ENCODE data around the gene PHF14. TPM values are rescaled to one million over a fixed set of nuclear protein-coding genes. Genes with fewer than 3 reads are reported as not detected.

Gene PHF14
- total and polyA plus RNA-seq, 2 donors (not counting 1 experiment from before 2014, with no cell fraction given) = 9.6 to 43.7 TPM

- no peaks in the 10 kb centered on the region for H3K79me2 ChIP-seq (ENCODE audit: control insufficient read depth, insufficient read depth, low read length)
- H3K4me2 ChIP-seq (replicated peaks; ENCODE audit: low read depth, low read length, poor library complexity, severe bottlenecking) = no peak overlapping the region
- CTCF ChIA-PET = no interaction called here
- no peak overlapping the region for H3K9ac ChIP-seq (ENCODE audit: low read length)
- 78% methylated on average over 3 of the region's 6 CpGs for WGBS (ENCODE audit: insufficient coverage)
- Mint-ChIP-seq H3K27ac (no peak overlapping the region), H3K9me3 (ENCODE audit: insufficient read depth) (peaks cover 4% of the 10 kb centered on the region), H3K4me3 (no peak overlapping the region), H3K4me1 (no peaks in the 10 kb centered on the region), H3K27me3 (no peaks in the 10 kb centered on the region)
- no peak for TF ChIP-seq EZH2 (IDR thresholded peaks at IDR 0.05; ENCODE audit: borderline replicate concordance, insufficient read depth, low read depth, low read length, poor library complexity, severe bottlenecking)
- no peak for TF ChIP-seq CTCF (IDR thresholded peaks at IDR 0.05)
- H3K36me3 ChIP-seq (replicated peaks in 1 of 2; ENCODE audit: control extremely low read depth in 1 of 2, control insufficient read depth in 1 of 2, extremely low read depth in 1 of 2, insufficient read depth in 2 of 2, low read length in 1 of 2) = no peaks in the 10 kb centered on the region
- no peaks in the 10 kb centered on the region for H3K4me1 ChIP-seq (ENCODE audit: control insufficient read depth in 2 of 2, insufficient read depth in 2 of 2, low read length in 2 of 2)
- no peaks in the 10 kb centered on the region for H4K20me1 ChIP-seq (ENCODE audit: control insufficient read depth, insufficient read depth, low read length, poor library complexity, severe bottlenecking)
- no peak overlapping the region for H2AFZ ChIP-seq (ENCODE audit: insufficient read depth, low read depth, low read length, poor library complexity, severe bottlenecking)
- H3K27ac ChIP-seq (ENCODE audit: low read length in 2 of 2) = no peak overlapping the region
- intact Hi-C loops (cut with micrococcal nuclease) = no loop called here
- no peak for DNase-seq
- H3K9me3 ChIP-seq (ENCODE audit: control extremely low read depth in 1 of 3, control insufficient read depth in 2 of 3, insufficient read depth in 1 of 3, low read length in 2 of 3) = no peaks in the 10 kb centered on the region
- no peak for ATAC-seq (ENCODE audit: low read depth)
- H3K27me3 ChIP-seq (replicated peaks in 1 of 4; ENCODE audit: control extremely low read depth in 1 of 4, control insufficient read depth in 3 of 4, insufficient read depth in 4 of 4, low read length in 3 of 4) = no peaks in the 10 kb centered on the region
- POLR2A ChIA-PET = no interaction called here
- no peak overlapping the region for H3K4me3 ChIP-seq (ENCODE audit: control extremely low read depth in 1 of 5, extremely low read depth in 1 of 5, insufficient read depth in 1 of 5, low read depth in 2 of 5, low read length in 4 of 5)
Measured at GRCh38 chr7:11217848-11218565, 244.3 kb downstream of the PHF14 start.
